ENCODE results near the gene TPT1.

GRCh38 chr13:45328661-45329111 lies 12.3 kb downstream of the TPT1 start:
- TF ChIP-seq EP300 (IDR thresholded peaks at IDR 0.05; ENCODE audit: borderline replicate concordance in 1 of 2, low read depth in 1 of 2, low read length in 1 of 2) (no peak), CTCF (IDR thresholded peaks at IDR 0.05) (no peak)
